T-helper 2 cell treated with Interferon-gamma antibody and Interleukin-4, amounts not matched to agents 5 μg/mL and 100 μg/mL, for 36 hours (primary cell): ENCODE results near the gene CWC22.
A peak's percentile ranks its signal among the peaks of the same experiment; 100 is the strongest.
"Not testable (repeated sequence)": the region's sequence is repeated elsewhere in the genome, so short reads cannot be mapped to it uniquely, and the experiment has no call there.

Experiments
- DNase-seq: peaks from one replicate; pipeline ENCODE4 v3.0.0; 2021; ENCODE audit warnings: low spot score
- H3K27ac Mint-ChIP-seq: one replicate; pipeline ENCODE4 v1.8.0; 2021; ENCODE audit warnings: mild to moderate bottlenecking, mixed read lengths
- H3K27me3 Mint-ChIP-seq: one replicate; pipeline ENCODE4 v1.8.0; 2021; ENCODE audit warnings: low read depth, mixed read lengths
- H3K36me3 Mint-ChIP-seq: one replicate; pipeline ENCODE4 v1.8.0; 2021; ENCODE audit warnings: low read depth, mixed read lengths
- H3K4me1 Mint-ChIP-seq: one replicate; pipeline ENCODE4 v1.8.0; 2021; ENCODE audit warnings: low read depth, mixed read lengths
- H3K4me3 Mint-ChIP-seq: one replicate; pipeline ENCODE4 v1.8.0; 2022; ENCODE audit warnings: mild to moderate bottlenecking, moderate library complexity, mixed read lengths
- H3K9me3 Mint-ChIP-seq: one replicate; pipeline ENCODE4 v1.8.0; 2021; ENCODE audit warnings: mixed read lengths

The CWC22 gene

DNA sequence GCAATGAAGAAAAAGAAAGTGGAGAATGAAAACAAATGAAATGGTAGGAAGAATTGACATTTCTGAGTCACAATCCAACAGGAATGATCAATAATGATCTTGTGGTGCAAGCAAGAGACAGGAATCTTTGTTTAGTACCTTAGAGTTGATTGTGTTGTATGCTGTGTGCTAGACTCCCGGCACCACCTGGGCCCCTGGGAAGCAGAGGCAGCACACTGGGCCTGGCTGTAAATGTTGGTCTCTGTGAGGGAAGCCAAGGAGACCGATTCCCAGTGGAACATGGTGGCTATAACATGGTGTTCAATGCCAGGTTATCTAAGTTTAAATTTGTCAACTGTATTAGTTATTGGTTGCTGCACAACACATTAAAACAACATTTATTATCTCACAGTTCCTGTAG lies 9.8 kb upstream of the CWC22 start:
- no peaks in the 10 kb centered on the region for H3K4me1 Mint-ChIP-seq
- no peak overlapping the region for H3K27ac Mint-ChIP-seq
- no peaks in the 10 kb centered on the region for H3K9me3 Mint-ChIP-seq
- H3K4me3 Mint-ChIP-seq: no peak overlapping the region
- no peaks in the 10 kb centered on the region for H3K36me3 Mint-ChIP-seq
- H3K27me3 Mint-ChIP-seq: peaks cover 5% of the 10 kb centered on the region
- no peak for DNase-seq

DNA sequence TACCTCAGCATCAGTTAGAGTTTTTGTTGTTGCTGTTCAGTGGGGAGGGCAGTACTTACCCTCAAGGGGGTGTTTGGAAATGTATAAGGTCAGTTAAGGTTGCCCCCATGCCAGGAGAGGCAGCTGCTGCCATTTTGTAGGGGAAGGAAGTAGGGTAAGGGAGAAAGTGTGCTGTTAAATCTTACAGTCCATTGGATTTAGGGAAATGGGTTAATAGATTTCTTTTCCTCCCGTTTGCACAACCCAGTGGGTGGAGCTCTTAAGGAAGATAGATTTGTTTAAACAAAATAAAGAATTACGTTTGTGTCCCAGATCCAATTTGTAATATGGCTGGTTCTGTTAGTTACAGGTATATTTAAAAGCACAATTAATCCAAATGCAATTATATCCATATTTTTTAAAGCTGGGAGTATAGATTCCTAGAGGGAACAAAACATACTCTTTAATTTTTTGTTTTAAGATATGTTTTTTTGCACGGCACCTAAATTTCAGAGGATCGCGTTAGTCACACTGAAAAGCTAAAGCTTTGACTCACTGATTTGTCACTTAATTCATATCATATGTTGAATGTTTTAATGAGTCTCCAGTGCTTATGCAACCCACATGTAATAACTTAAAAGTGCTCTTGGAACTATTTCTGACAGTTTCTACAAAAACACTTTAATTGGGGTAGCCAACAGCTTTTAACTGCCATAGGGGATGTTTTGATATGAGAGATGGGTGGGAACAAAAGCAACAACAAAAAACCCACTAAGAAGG lies 9.0 kb upstream of the CWC22 start:
- no peak overlapping the region for H3K27ac Mint-ChIP-seq

DNA sequence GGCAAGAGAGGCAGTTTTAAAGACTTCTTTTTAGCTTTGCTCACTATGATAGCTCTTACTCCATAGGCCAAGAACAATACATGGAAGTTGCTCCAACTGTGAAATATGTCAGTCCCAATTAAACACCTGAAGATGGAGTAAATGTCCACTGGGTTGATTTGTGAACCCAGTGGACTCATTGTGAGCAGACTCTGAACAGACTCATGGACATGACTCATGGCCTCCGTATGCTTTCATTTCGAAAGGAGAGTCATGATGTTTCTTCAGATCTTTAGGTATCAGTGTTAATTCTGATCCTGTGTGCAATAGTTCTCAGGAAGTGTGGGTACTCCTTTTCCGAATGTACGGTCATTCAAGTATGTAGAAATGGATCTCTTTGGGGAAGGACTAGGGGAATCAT lies 5.4 kb upstream of the CWC22 start:
- Mint-ChIP-seq H3K4me3 (no peak overlapping the region), H3K9me3 (no peaks in the 10 kb centered on the region), H3K36me3 (no peaks in the 10 kb centered on the region), H3K27ac (no peak overlapping the region), H3K27me3 (peaks cover 5% of the 10 kb centered on the region), H3K4me1 (peaks cover 10% of the 10 kb centered on the region)
- DNase-seq: no peak

More for the DNA sequence above, 9.0 kb upstream of the CWC22 start:
- Mint-ChIP-seq H3K36me3 (no peaks in the 10 kb centered on the region), H3K9me3 (no peaks in the 10 kb centered on the region), H3K4me1 (peaks cover under 1% of the 10 kb centered on the region), H3K27me3 (peaks cover 5% of the 10 kb centered on the region), H3K4me3 (no peak overlapping the region)
- no peak for DNase-seq

DNA sequence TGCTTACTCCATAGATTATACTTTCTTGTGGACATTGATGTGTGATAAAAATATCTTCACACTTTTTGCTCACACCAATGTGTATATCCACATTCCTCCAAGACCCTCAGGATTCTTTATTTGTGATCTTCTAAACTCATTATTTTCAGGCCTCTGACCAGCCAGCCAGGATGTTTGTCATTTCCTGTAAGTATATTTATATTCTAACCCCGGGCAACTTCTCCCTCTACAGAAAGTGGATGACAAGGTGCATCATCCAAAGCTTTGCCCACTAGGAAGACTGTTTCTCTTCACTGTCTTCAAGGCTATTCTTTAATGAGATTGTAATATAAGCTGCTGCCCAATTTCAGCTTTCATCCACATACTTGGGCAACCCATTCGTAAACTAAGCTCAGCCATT lies 3.6 kb upstream of the CWC22 start:
- no peak for DNase-seq
- Mint-ChIP-seq H3K27ac (no peak overlapping the region), H3K4me3 (no peak overlapping the region), H3K4me1 (peaks cover 19% of the 10 kb centered on the region), H3K27me3 (peaks cover 5% of the 10 kb centered on the region), H3K36me3 (no peaks in the 10 kb centered on the region), H3K9me3 (no peaks in the 10 kb centered on the region)

GRCh38 chr2:180006231-180006630 lies 866 bp downstream of the CWC22 start:
- H3K4me3 Mint-ChIP-seq: peak overlapping the region; percentile 96
- H3K36me3 Mint-ChIP-seq: peaks cover 4% of the 10 kb centered on the region
- H3K27ac Mint-ChIP-seq: peak overlapping the region; percentile 99
- no peaks in the 10 kb centered on the region for H3K9me3 Mint-ChIP-seq
- H3K27me3 Mint-ChIP-seq: no peaks in the 10 kb centered on the region
- H3K4me1 Mint-ChIP-seq: peaks cover 24% of the 10 kb centered on the region
- DNase-seq: no peak

DNA sequence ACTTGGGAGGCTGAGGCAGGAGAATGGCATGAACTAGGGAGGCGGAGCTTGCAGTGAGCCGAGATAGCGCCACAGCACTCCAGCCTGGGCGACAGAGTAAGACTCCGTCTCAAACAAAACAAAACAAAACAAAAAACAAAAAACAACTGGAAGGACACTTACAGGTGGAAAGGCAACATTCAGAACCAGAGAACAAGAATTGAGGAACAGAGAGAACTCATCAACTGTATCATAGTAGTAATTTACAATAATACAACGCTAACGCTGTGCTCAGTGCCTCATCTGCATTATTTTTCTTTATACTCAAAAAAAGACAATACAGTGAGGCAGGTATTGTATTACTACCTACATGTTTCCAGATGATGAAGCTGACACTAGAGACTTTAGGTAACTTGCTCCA lies 1.6 kb downstream of the CWC22 start:
- Mint-ChIP-seq H3K4me3 (peak overlapping the region; percentile 96), H3K4me1 (peaks cover 18% of the 10 kb centered on the region)
- H3K9me3 Mint-ChIP-seq, DNase-seq, H3K36me3 Mint-ChIP-seq, H3K27ac Mint-ChIP-seq, H3K27me3 Mint-ChIP-seq: not testable (repeated sequence)

DNA sequence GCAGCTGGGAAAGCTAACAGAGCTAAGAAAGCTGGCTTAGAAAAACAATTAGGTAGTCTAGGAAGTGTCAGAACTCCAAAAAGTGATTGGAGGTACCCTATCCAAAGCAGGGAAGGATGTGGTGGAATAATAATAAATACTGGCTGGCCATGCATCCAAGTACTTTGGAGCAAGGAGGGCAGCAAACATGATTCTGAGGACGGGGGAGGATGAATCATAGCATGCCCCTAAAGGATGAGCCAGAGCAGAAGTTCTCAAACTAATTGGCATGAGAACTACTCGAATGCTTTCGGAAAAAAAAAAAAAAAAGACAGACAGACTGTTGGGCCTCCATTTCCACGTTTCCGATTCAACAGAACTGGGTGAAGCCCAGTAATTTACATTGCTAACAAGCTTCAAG lies 2.4 kb downstream of the CWC22 start:
- H3K4me1 Mint-ChIP-seq: peaks cover 18% of the 10 kb centered on the region
- no peak overlapping the region for H3K27ac Mint-ChIP-seq
- no peaks in the 10 kb centered on the region for H3K27me3 Mint-ChIP-seq
- H3K4me3 Mint-ChIP-seq: peak overlapping the region; percentile 3
- peaks cover 4% of the 10 kb centered on the region for H3K36me3 Mint-ChIP-seq
- DNase-seq: no peak
- no peaks in the 10 kb centered on the region for H3K9me3 Mint-ChIP-seq

- DNase-seq: no peak
- no peak overlapping the region for H3K27ac Mint-ChIP-seq
- H3K36me3 Mint-ChIP-seq: peaks cover 4% of the 10 kb centered on the region
- H3K4me3 Mint-ChIP-seq: no peak overlapping the region
- no peaks in the 10 kb centered on the region for H3K27me3 Mint-ChIP-seq
- H3K4me1 Mint-ChIP-seq: peaks cover 18% of the 10 kb centered on the region
- no peaks in the 10 kb centered on the region for H3K9me3 Mint-ChIP-seq
Measured at GRCh38 chr2:180003559-180003958, 3.5 kb downstream of the CWC22 start.

DNA sequence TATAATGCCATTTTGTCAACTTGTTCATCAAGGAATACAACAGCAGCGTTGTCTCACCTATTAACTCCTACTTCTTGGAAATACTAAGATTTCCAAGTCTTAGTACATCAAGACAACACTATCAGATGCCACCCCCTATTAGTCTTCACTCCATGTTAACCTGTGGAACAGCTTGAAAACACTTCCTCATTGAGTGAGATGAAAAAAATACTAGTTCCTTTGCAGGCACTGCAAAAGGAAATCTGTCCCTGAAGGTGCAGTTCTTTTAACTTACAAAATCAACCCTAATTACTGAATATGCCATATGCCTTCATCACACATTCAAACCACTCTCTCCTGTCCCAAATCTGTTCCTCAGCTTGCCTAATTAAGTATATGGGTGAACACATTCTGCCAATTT lies 4.0 kb downstream of the CWC22 start:
- H3K27me3 Mint-ChIP-seq: no peaks in the 10 kb centered on the region
- H3K4me1 Mint-ChIP-seq: peaks cover 18% of the 10 kb centered on the region
- DNase-seq: no peak
- peaks cover 4% of the 10 kb centered on the region for H3K36me3 Mint-ChIP-seq
- no peak overlapping the region for H3K27ac Mint-ChIP-seq
- H3K9me3 Mint-ChIP-seq: no peaks in the 10 kb centered on the region
- no peak overlapping the region for H3K4me3 Mint-ChIP-seq

GRCh38 chr2:180002198-180002770 lies 4.8 kb downstream of the CWC22 start:
- Mint-ChIP-seq H3K4me3 (no peak overlapping the region), H3K27me3 (no peaks in the 10 kb centered on the region), H3K4me1 (peaks cover 12% of the 10 kb centered on the region), H3K27ac (no peak overlapping the region), H3K9me3 (no peaks in the 10 kb centered on the region), H3K36me3 (peaks cover 4% of the 10 kb centered on the region)
- no peak for DNase-seq

GRCh38 chr2:180001726-180002125 lies 5.4 kb downstream of the CWC22 start:
- no peak for DNase-seq
- no peaks in the 10 kb centered on the region for H3K9me3 Mint-ChIP-seq
- no peak overlapping the region for H3K27ac Mint-ChIP-seq
- H3K27me3 Mint-ChIP-seq: no peaks in the 10 kb centered on the region
- peaks cover 11% of the 10 kb centered on the region for H3K4me1 Mint-ChIP-seq
- H3K36me3 Mint-ChIP-seq: peaks cover 4% of the 10 kb centered on the region
- H3K4me3 Mint-ChIP-seq: no peak overlapping the region

- Mint-ChIP-seq H3K4me3 (no peak overlapping the region), H3K27ac (no peak overlapping the region), H3K36me3 (peaks cover 4% of the 10 kb centered on the region), H3K27me3 (no peaks in the 10 kb centered on the region), H3K9me3 (no peaks in the 10 kb centered on the region), H3K4me1 (peaks cover 7% of the 10 kb centered on the region)
- DNase-seq: no peak
Measured at GRCh38 chr2:180000434-180000833, 6.7 kb downstream of the CWC22 start.

DNA sequence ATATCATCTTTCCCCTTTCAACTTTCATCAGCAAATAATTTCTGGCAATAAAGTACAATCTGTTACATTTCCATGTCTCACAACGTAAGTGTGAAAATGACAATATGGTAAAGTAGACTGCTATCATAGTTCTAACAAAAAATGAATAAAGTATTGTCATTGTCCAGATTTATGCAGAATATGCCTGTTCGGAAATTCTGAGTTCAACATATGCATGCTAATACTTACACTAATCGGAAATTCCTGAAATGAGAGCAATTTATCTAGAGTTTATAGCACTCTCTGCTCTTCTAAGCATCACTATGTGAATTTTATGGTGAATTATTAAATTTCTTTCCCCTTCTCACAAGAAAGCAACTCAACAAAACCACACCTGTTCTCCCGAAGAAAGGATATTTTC lies 8.1 kb downstream of the CWC22 start:
- no peaks in the 10 kb centered on the region for H3K27me3 Mint-ChIP-seq
- no peaks in the 10 kb centered on the region for H3K9me3 Mint-ChIP-seq
- peaks cover 4% of the 10 kb centered on the region for H3K36me3 Mint-ChIP-seq
- no peak overlapping the region for H3K4me3 Mint-ChIP-seq
- peaks cover 5% of the 10 kb centered on the region for H3K4me1 Mint-ChIP-seq
- DNase-seq: no peak
- H3K27ac Mint-ChIP-seq: no peak overlapping the region

DNA sequence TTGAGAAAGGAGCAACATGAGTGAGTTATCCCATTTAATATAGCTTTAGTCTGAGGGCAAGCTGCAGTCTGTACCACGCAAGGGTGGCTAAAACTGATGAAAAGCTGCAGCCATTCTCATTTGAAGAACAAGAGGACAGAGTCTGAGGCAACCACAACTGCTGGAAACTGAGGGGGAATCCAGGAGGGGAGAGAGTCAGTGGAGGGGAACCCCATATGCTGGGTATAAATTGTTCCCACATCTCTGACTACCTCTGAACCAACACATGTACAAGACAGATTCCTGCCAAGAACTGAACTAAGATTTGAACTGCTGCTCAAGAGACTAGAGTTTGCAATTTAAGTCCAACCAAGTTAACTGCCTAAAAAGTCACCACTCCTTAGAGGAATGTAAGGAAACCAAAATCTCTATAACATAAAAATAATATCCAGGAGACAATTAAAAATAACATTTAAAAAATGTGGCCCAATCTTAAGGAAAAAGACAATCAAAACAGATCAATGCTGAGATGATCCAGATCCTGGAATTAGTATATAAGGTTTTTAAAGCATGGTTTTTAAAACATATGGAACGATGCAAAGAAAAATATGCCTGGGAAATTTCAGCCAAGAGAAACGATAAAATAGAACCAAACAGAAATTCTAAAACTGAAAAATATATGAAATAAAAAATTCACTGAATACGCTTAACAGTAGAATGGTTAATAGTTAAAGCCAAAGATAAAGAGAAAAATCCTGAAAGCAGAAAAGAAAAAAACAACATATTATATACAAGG lies 11.2 kb downstream of the CWC22 start:
- no peak for DNase-seq
- Mint-ChIP-seq H3K4me1 (peaks cover 7% of the 10 kb centered on the region), H3K27ac (no peak overlapping the region), H3K4me3 (no peak overlapping the region), H3K27me3 (no peaks in the 10 kb centered on the region), H3K36me3 (peaks cover 15% of the 10 kb centered on the region), H3K9me3 (no peaks in the 10 kb centered on the region)
